ENCODE results near the gene SLC35G6. TPM values are rescaled to one million over a fixed set of nuclear protein-coding genes. Genes with fewer than 3 reads are reported as not detected.
"Not testable (repeated sequence)": the region's sequence is repeated elsewhere in the genome, so short reads cannot be mapped to it uniquely, and the experiment has no call there.

The SLC35G6 gene
- total RNA-seq, 1 donor from 2014 or later = not detected

DNA sequence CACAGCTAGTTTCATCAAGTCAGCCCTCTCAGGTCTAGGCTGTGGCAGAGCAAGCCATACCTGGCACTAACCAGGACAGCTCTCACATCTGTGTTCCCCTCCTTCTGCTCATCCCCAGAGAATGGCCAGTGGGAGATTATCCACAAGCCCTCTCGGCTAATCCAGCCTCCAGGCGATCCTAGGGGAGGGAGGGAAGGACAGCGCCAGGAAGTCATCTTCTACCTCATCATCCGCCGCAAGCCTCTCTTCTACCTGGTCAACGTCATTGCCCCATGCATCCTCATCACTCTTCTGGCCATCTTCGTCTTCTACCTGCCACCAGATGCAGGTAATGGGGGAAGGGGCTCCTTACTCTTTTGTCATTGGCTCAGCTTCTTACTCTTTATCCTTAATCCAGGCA, 32.8 kb upstream of the SLC35G6 start:
- DNase-seq (ENCODE audit: low spot score) (no peak), ATAC-seq (no peak)
- intact Hi-C loops (cut with DNase I) = no loop called here

DNA sequence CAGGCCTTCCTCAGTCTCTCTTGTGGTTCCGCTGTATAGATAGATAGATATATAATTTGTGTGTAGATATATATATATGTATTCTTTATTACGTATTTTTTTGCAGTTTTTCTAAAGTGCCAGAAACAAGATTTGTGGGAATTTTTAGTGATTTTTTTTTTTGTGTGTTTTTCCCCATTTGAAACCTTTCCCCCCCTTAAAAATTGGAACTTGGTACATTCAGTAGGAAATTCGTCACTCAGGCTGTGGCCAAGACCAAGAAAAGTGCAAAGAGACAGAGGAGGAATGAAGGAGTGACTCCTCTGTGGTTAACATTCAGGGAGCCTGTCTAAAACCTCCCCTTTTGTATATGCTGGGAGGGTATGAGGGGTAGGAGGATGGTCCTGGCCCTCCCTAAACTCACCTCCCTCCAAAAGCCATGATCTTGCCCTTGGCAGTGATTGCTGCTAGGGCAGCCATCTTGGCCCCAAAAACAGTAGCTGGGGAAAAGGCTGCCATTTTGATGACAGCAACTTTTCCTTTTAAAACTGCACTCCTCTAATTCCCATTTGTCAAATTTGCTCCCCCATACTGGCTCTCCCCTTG, 21.2 kb upstream of the SLC35G6 start:
- no peak for ATAC-seq
- DNase-seq (ENCODE audit: low spot score) = no peak
- intact Hi-C loops (cut with DNase I) = no loop called here

DNA sequence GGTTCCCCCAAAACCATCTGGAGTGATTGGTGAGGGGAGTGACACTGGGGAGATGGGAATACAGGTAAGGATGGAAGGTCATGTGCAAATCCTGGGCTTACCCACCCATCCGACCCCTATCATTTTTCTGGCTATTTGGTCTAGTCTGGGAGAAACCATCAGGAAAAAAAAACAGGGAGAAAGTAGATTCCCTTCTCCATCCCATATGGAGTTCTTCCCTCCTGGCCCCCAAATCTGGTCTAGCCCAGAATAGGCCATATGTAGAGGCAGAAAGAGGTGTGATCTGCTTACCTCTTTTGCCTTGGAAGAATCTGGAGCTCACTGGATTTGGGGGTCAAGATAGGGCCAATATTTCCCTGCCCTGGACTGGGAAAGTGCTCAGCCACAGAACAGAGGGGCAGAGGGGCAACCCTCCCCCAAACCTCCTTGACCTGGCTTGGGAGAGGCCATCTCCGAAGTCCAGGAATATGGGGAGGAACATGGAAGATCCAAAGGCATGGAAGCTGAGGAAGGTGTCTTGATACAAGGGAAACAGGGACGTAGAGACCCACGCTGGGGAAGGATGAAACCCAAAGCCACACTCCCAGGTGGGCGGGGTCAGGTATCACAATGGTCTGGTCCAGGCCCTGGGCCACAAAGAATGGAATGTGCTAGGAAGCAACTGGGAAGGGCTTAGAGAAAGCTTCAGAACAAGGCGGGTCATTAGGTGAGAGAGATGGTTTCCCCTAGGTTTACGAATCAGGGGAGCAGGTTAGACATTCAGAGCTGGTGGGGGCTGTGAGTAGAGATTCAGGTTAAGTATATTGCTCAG, 20.2 kb upstream of the SLC35G6 start:
- DNase-seq (ENCODE audit: low spot score) (no peak), ATAC-seq (peak; percentile 9)
- intact Hi-C loops (cut with DNase I) = no loop called here

- DNase-seq (ENCODE audit: low spot score) (no peak), ATAC-seq (peak; percentile 16)
- intact Hi-C loops (cut with DNase I) = no loop called here
Measured at GRCh38 chr17:7462474-7463371, 18.5 kb upstream of the SLC35G6 start.

DNA sequence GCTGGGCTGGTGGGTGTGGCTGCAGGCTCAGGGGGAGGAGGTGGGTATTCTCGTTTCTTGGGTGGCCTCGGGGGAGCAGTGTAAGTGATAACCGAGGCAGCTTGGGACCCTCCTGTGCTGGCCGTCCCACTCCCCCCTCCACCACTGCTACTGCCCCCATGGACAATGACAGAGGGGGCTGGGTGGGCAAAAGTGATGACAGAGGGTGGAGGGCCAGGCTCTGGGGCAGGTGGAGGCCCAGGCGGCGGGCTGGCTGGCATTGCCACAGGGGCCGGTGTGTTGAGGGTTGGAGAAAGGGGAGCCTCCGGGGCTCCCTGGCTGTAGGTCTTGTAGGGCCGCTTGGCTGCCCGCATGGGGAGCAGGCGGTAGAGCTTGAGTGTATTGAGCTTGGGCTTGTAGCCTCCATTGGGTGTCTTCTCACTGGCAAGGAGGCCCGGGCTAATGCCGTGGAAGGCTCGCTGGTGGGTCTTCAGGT, 17.8 kb upstream of the SLC35G6 start:
- peak; percentile 3 for ATAC-seq
- intact Hi-C loops (cut with DNase I) = no loop called here
- no peak for DNase-seq (ENCODE audit: low spot score)

GRCh38 chr17:7464081-7464480, 17.2 kb upstream of the SLC35G6 start:
- intact Hi-C loops (cut with DNase I) = no loop called here
- ATAC-seq = no peak
- DNase-seq (ENCODE audit: low spot score) = no peak

DNA sequence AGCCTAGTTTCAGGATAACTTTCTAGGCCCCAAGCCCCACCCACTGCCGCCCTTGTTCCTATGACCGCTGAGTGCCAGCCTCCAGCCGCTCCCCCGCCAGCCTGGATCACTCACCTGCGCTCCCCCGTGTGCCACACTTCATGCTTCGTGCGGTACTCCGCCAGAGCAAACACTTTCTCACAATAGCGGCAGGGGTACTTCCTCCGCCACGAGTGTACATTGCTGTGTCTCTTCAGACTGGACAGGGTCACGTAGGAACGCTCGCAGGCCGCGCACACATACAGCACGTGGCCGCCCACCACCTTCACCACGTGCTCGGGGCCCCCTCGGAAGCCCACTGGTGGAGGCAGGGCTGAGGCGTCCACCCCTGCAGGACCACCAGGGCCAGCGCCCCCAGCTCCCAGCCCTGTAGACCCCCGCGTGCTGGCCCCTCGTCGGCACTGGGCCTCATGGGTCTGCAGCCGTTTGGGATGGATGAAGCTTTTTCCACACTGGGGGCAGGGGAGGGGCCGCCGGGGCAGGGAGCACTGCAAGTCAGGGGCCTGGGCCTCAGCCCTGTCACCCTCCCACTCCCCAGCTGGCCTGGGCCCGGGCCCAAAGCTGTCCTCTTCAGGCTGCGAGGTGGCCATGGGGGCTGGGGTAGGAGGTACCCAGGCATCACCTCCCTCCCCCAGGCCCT, 15.5 kb upstream of the SLC35G6 start:
- ATAC-seq = peak; percentile 1
- intact Hi-C loops (cut with DNase I) = no loop called here
- DNase-seq (ENCODE audit: low spot score) = no peak

GRCh38 chr17:7466318-7466638, 15.0 kb upstream of the SLC35G6 start:
- intact Hi-C loops (cut with DNase I) = no loop called here
- no peak for ATAC-seq
- no peak for DNase-seq (ENCODE audit: low spot score)

- ATAC-seq = peak; percentile 42
- intact Hi-C loops (cut with DNase I) = no loop called here
- DNase-seq (ENCODE audit: low spot score) = peak; percentile 88
Measured at GRCh38 chr17:7466639-7467341, 14.5 kb upstream of the SLC35G6 start.

DNA sequence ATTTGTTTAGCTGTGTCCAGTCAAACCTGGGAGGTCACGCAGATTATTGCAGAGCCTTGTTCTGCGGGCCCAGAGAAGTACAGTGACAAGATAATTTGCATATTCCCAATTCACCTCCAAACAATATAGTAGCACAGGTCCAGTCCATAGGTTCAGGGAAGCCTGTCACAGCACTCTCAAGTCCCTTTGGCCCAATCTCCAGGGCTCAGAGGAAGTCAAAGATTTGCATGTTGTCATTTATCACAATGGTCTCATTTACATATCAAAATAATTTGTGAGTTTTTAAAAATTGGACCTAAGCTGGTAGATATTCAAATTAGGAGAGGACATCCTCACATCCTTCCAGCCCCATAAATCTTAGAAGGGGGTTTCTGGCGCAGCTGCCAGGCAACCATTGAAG, 13.7 kb upstream of the SLC35G6 start:
- ATAC-seq = no peak
- intact Hi-C loops (cut with DNase I) = no loop called here
- no peak for DNase-seq (ENCODE audit: low spot score)

DNA sequence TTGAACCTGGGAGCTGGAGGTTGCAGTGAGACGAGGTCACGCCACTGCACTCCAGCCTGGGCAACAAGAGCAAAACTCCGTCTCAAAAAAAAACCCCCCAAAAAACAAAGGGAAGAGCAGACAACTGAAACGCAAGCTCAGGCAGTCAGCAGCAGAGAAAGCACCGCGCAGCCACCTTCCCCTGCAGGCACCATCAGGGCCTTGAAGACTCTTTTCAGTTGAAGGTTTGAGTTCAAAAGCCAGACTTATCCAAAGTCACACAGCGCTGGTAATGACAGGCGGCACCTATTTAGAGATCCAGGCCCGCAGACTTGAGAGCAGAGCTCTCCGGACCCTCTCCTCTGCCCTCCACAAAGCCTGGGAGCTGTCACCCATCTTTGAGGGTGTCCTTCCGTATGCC, 13.0 kb upstream of the SLC35G6 start:
- DNase-seq (ENCODE audit: low spot score) (no peak), ATAC-seq (no peak)
- intact Hi-C loops (cut with DNase I) = no loop called here

DNA sequence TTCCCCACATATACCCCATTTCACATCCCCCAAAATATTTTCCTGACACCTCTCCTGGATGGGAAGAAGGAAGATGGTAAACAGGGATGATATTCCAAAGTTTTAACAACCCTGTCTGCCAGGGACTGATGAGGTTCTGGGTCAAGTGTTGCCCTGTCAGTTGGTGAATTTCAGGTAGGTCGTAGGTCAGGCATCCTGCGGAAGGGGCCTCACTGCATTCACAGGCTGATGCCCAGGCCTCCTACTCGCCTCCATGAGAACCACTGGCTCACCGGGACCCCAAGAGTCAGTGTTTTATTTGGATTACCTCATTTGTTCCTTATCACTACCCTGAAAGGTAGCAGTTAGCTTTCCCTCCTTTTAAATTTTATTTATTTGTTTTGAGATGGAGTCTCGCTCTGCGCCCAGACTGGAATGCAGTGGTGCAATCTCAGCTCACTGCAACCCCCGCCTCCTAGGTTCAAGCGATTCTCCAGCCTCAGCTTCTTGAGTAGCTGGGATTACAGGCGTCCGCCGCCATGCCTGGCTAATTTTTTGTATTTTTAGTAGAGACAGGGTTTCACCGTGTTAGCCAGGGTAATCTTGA, 12.3 kb upstream of the SLC35G6 start:
- ATAC-seq (no peak), DNase-seq (ENCODE audit: low spot score) (no peak)
- intact Hi-C loops (cut with DNase I) = no loop called here

DNA sequence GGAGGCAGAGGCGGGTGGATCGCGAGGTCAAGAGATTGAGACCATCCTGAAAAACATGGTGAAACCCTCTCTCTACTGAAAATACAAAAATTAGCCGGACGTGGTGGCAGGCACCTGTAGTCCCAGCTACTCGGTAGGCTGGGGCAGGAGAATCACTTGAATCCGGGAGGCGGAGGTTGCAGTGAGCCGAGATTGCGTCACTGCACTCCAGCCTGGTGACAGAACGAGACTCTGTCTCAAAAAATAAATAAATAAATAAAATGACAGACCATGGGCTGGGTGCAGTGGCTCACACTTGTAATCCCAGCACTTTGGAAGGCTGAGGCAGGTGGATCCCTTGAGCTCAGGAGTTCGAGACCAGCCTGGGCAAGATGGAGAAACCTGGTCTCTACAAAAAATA, 11.4 kb upstream of the SLC35G6 start:
- DNase-seq (ENCODE audit: low spot score); intact Hi-C loops (cut with DNase I); ATAC-seq: not testable (repeated sequence)

DNA sequence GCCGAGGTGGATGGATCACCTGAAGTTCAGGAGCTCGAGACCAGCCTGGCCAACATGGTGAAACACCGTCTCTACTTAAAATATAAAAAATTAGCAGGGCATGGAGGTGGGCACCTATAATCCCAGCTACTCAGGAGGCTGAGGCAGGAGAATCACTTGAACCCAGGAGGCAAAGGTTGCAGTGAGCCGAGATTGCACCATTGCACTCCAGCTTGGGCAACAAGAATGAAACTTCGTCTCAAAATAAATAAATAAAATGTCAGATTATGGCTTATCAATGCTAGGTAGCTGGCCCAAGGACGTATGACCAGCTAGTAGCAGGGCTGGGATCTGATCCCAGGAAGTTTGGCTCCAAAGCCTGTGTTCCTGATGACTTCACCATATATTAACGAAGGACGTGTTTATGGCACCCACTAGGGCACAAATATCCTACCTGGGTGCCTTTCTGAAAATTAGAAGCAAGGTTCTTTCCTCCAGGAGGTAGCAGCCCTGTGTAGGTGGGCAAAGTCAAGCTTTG, 10.7 kb upstream of the SLC35G6 start:
- DNase-seq (ENCODE audit: low spot score); ATAC-seq; intact Hi-C loops (cut with DNase I): not testable (repeated sequence)

DNA sequence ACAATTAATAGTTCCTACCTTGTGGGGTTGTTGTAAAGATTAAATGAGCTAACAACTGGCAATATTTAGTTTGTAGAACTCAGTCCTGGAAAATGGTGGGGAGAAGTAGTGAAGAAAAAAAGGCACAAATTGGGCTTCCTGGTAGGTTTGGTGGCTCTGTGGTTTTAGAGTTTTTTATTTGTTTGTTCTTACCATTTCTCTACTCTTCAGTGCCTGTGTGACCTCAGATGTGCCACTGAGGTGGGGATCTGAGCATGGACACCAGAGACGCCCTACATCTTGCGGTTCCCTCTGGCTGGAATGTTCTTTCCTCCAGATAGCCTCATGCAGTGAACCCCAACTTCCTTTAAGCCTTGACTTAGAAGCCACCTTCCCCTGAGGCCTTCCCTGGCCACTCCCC, 9.5 kb upstream of the SLC35G6 start:
- DNase-seq (ENCODE audit: low spot score) = no peak
- intact Hi-C loops (cut with DNase I) = no loop called here
- no peak for ATAC-seq

- DNase-seq (ENCODE audit: low spot score); intact Hi-C loops (cut with DNase I): not testable (repeated sequence)
Measured at GRCh38 chr17:7474767-7475166, 6.5 kb upstream of the SLC35G6 start.

DNA sequence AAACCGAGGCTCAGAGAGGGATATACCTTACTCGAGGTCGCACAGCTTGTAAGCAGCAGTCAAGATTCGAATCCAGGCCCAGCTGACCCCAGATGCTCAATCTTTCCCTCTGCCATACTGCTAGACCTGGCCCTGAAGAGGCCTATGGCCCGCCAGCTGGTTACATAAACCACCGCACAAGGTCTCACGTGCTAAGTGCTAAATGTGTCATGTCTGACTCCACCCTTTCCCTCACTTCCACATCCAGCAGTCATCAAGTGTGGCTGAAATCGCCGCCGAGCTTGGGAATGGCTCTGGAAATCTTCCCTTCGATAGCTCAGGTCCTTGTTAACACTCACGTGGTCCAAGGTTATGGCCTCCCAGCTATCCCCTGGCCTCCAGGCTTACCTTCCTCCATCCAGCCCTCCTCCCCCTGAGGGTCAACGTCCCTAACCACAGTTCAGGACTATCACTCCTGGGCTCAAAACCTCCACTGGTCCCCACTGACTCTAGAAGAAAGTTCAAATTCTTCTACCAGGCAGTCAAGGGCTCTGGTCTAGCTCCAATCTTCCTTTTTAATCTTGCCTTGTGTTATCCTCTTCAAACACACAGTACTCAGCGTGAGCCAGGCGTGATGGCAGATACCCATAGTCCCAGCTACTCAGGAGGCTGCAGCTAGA, 5.4 kb upstream of the SLC35G6 start:
- ATAC-seq (peak; percentile 51), DNase-seq (ENCODE audit: low spot score) (no peak)
- intact Hi-C loops (cut with DNase I) = no loop called here

More at GRCh38 chr17:7474767-7475166, 6.5 kb upstream of the SLC35G6 start:
- not testable (repeated sequence) for ATAC-seq

GRCh38 chr17:7476494-7476893, 4.8 kb upstream of the SLC35G6 start:
- no peak for ATAC-seq
- DNase-seq (ENCODE audit: low spot score) = no peak
- intact Hi-C loops (cut with DNase I) = no loop called here
